Esophagus mucosa (tissue), 1 donor: ENCODE measurements around the gene SOHLH2. TPM values are rescaled to one million over a fixed set of nuclear protein-coding genes. Genes with fewer than 3 reads are reported as not detected.

Source experiments
- ATAC-seq: fragments of 200-7000 bp; cut with Tn5 transposase; one replicate; pipeline ENCODE4 v1.9.1; 2020
- total RNA-seq: library from RNA; stranded (reverse); gene quantifications from one replicate; pipeline ENCODE4 v1.2.4, GENCODE V29; 2023
- donor health status: DM: yes; HTN: yes; CAD: no.

Gene SOHLH2
- 0.16 TPM for total RNA-seq

- no peak for ATAC-seq
Observed at GRCh38 chr13:36214163-36214921, at the start of gene SOHLH2. Gene SOHLH2 (minus strand): TSS chr13:36214556. CDS start chr13:36214526, 30 bp downstream.

GRCh38 chr13:36261976-36262375 is 47.6 kb upstream of the SOHLH2 start:
- no peak for ATAC-seq

GRCh38 chr13:36261011-36261410 is 46.7 kb upstream of the SOHLH2 start:
- ATAC-seq, result no peak

GRCh38 chr13:36259361-36260137 is 45.2 kb upstream of the SOHLH2 start:
- no peak for ATAC-seq

- no peak for ATAC-seq
Observed at GRCh38 chr13:36258831-36259230, 44.5 kb upstream of the SOHLH2 start.

GRCh38 chr13:36251526-36251925 is 37.2 kb upstream of the SOHLH2 start:
- ATAC-seq, result no peak

- no peak for ATAC-seq
Observed at GRCh38 chr13:36251017-36251416, 36.7 kb upstream of the SOHLH2 start.

- no peak for ATAC-seq
Observed at GRCh38 chr13:36248700-36249099, 34.3 kb upstream of the SOHLH2 start.

GRCh38 chr13:36244990-36245389 is 30.6 kb upstream of the SOHLH2 start:
- no peak for ATAC-seq

GRCh38 chr13:36244073-36244472 is 29.7 kb upstream of the SOHLH2 start:
- ATAC-seq, result no peak

- ATAC-seq, result no peak
Observed at GRCh38 chr13:36242761-36243160, 28.4 kb upstream of the SOHLH2 start.

- no peak for ATAC-seq
Observed at GRCh38 chr13:36231236-36231635, 16.9 kb upstream of the SOHLH2 start.

GRCh38 chr13:36224730-36225129 is 10.4 kb upstream of the SOHLH2 start:
- no peak for ATAC-seq

- ATAC-seq, result no peak
Observed at GRCh38 chr13:36219883-36220282, 5.5 kb upstream of the SOHLH2 start.

GRCh38 chr13:36217456-36217855 is 3.1 kb upstream of the SOHLH2 start:
- ATAC-seq, result no peak

- ATAC-seq, result no peak
Observed at GRCh38 chr13:36212789-36213188, 1.6 kb downstream of the SOHLH2 start.

GRCh38 chr13:36211567-36211966 is 2.8 kb downstream of the SOHLH2 start:
- ATAC-seq, result no peak

GRCh38 chr13:36210738-36211137 is 3.6 kb downstream of the SOHLH2 start:
- no peak for ATAC-seq

GRCh38 chr13:36207672-36208071 is 6.7 kb downstream of the SOHLH2 start:
- ATAC-seq, result no peak

GRCh38 chr13:36193151-36193855 is 21.1 kb downstream of the SOHLH2 start:
- ATAC-seq, result no peak

- no peak for ATAC-seq
Observed at GRCh38 chr13:36192166-36192565, 22.2 kb downstream of the SOHLH2 start.

- no peak for ATAC-seq
Observed at GRCh38 chr13:36190771-36191170, 23.6 kb downstream of the SOHLH2 start.

GRCh38 chr13:36188441-36188840 is 25.9 kb downstream of the SOHLH2 start:
- ATAC-seq, result no peak
